GM18873 (cell line): ENCODE measurements around the gene KCNMB3.
"Not testable (repeated sequence)": the region's sequence is repeated elsewhere in the genome, so short reads cannot be mapped to it uniquely, and the experiment has no call there.

ENCODE experiments used
- ATAC-seq: cut with Tn5 transposase; IDR thresholded peaks from one replicate; pipeline ENCODE4 v1.9.1; 2021; ENCODE audit warnings: mild to moderate bottlenecking, moderate library complexity, moderate number of reproducible peaks; ENCODE audit not compliant: unreplicated experiment, low FRiP score

Gene KCNMB3

DNA sequence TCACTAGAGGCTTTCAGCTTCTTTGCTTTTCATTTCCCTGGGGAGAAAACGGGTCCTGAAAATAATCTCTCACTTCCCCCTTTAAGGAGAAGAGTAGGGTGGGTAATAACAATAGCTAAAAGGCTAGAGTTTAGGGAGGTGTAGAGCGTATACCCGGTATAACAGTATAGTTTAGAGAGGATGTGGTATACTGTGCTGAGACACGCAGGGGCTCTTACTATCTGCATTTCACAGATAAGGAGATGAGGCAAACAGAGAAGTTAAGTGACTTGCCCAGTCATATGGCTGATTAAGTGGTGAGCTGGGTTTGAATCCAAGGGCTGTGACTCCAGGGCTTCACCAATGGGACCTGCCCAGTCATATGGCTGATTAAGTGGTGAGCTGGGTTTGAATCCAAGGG lies 15.0 kb upstream of the KCNMB3 start:
- ATAC-seq, result peak; percentile 45

DNA sequence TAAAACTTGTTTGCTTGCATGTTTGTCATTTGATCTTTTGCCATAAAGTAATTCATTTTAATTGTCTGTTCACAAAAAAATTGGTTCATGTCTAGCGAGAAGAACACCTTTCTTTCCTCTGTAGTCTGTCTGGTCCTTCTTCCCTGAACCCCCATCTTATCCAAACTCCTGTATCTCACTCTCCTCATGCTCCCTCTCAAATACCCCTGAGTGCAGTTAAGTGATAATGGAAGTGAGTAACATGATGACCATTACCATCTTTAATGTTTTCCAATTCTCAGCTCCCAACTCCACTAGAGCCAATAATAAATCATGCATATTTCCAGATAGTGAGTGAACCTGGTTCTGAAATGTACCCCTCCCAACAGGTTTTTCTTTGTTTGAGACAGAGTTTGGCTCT lies 14.2 kb upstream of the KCNMB3 start:
- ATAC-seq, result no peak

DNA sequence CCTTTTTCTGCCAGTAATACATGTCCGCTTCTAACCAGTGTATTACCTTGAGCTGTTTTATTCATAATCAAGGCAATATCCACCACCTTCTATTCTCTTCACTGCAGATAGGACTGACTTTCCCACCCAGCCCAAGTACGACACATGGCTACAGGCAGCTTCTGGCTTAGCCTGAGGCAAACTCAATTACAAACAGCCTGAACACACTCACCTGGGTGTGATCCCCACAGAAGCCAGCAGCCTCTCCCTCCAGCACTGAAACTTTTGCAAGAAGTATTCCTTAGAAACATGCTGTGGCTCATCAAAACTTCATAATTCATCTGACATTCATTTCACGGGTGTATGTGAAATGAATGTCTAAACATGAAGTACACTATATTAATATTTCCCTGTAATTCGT lies 13.5 kb upstream of the KCNMB3 start:
- ATAC-seq, result no peak

DNA sequence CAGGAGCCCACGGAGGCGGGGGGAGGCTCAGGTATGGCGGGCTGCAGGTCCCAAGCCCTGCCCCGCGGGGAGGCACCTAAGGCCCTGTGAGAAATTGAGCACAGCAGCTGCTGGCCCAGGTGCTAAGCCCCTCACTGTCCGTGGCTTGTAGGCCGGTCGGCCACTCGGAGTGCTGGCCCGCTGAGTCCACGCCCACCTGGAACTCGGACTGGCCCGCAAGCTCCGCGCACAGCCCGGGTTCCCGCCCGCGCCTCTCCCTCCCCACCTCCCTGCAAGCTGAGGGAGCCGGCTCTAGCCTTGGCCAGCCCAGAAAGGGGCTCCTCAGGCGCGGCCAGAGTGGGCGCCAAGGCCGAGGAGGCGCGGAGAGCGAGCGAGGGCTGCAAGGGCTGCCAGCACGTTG lies 12.2 kb upstream of the KCNMB3 start:
- ATAC-seq, result no peak

DNA sequence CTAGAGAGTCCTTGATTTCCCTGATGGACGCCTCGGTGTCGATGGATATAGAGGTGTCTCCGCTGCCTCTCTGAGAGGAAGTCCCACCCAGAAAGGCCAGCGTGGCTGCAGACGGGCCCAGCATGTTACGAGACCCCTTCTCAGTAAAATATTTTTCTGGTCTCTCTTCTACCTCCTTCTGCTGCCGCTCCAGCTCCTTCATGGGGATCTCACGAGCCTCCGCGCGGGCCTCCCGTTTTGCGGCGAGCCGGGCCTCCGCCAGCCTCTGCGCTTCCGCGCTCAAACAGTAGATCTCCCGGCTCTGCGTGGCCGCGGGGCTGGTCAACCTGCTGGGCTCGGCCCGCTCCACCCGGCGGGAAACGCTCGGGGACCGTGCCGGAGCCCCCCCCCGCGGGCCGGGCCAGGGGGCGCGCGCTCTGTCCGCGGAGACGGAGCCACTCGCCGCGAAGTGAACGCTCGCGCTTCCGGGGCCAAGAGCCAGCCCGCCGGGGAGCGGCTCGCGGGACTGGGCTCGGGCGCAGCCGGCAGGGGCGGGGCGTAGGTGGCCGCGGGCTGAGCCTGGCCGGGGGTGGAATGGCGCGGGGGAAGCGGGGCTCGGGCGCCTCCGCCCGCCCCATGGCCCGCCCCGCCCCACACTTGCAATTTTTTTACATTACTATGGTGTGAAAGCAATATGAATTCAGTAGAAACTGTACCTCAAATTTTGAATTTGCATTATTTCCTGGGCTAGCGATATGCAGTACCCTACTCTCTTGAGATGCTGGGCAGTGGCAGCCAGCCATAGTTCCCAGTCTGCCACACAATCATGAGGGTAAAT lies 10.2 kb upstream of the KCNMB3 start:
- peak; percentile 68 for ATAC-seq

DNA sequence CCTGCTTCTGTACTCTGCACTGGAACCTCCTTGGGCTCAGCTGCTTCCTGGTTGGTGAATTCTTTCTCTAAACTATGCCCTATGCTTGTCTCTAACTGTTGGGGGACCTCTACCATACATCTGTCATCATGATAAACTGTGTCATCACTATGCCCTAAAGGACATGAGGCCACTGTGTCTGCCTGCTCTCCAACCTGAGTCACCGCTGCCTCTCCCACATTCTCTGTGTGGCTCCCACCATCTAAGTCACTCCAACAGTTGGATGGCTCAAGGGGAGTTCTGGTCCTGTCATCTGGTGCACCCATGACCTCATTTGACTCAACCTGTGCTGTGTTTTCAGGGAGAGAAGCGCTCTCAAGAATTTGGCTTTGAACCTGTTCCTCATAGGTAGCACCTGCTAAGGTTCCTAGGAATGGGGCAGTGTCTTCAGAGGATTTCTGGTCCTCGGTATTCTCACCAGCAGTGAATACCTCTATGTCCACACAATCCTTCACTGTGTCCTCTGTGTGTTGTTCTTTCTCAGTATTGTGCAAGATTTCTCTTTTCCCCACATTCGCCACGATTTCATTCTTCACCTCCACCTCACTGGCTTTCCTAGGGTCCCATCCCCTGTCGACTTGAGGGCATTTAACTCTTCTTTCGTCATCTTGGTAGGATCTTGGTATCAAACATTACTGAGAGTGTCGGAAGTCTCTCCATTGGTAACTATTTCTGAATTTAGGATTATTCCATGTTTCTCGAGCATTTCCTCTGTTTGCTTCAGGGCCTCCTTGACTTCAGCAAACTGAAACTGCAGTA lies 9.2 kb upstream of the KCNMB3 start:
- ATAC-seq, result not testable (repeated sequence)

DNA sequence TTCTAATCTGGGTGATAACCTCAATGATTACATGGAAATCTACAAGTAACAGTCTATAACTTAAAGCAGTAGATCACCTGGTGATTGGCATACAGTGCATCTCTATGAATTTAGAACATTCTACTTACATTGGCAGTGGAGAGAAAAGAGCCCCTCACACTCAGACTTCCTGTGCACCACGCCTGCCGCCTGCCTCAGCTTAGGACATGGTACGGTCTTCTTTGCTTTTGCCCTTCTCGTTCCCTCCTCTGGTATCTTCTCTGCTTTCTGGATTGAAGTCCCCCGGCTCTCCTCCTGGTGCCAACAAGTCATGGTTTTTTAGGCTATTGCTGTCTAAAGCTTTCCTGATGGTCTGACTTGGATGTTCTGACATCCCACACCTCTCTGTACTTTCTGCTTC lies 7.9 kb upstream of the KCNMB3 start:
- no peak for ATAC-seq

DNA sequence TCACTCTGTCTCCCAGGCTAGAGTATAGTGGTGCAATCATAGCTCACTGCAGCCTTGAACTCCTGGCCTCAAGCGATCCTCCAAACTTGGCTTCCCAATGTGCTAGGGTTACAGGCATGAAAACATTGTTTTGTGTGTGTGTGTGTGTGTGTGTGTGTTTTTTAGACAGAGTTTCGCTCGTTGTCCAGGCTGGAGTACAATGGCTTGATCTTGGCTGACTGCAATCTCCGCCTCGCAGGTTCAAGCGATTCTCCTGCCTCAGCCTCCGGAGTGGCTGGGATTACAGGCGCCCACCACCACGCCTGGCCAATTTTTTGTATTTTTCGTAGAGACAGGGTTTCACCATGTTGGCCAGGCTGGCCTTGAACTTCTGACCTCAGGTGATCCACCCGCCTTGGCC lies 6.8 kb upstream of the KCNMB3 start:
- not testable (repeated sequence) for ATAC-seq

DNA sequence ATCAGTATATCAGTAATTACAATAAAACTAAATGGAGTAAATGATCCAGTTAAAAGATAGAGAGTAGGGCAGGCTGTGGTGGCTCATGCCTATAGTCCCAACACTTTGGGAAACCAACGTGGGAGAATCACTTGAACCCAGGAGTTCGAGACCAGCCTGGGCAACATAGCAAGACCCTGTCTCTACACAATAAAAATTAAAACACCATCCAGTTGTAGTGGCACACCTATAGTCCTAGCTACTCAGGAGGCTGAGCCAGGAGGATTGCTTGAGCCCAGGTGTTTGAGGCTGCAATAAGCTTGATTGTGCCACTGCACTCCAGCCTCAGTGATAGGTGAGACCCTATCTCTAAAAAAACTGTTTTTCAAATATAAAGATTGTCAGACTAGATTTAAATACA lies 5.9 kb upstream of the KCNMB3 start:
- ATAC-seq, result no peak

DNA sequence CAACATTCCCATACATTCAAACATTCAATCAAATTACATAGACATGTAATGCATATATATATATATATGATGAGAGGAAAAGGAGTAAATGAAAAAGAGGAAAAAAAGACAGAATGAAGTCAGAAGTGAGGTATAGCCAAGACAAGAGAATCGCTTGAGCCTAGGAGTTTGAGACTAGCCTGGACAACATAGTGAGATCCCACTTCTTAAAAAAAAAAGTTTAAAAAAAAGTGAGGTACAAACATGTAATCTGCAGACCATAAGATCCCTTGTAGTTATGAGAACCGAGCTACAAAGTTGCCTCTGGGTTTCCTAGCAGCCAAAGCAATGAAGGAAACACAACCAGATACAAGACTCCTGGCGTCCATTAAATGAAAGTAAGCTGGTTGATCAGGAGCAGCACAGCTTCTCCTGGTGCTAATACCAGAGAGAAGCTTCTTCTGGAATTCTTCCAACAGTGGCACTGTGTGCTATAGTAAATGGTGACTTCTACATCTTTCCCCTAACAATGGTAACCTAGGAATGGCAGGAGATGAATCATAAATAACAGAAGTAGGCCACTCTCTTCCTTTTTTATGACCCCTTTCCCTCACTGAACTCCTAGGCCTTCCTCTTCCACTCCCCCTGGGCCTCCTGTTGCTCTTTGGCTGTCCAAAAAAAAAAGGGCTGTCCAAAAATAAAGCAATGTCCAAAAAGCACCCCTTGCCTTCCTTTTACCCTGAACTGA lies 3.5 kb downstream of the KCNMB3 start:
- ATAC-seq, result no peak

DNA sequence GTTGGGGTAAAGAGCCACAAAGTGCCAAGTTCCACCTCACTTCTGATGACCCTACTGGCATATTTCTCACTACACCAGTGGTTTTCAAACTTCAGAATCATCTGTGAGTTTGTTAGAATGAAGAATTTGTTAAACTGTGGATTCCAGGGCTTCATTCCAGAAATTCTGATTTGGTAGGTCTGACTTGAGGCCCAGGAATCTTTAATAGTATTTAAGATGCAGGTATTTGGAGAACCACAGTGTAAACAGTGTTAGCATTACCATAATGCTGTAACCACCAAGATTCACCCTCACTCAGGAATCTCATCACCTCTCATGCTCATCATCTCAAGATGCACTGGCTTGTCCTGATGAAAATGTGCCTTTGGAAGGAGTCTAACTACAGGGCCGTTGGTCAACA lies 6.0 kb downstream of the KCNMB3 start:
- ATAC-seq, result no peak

DNA sequence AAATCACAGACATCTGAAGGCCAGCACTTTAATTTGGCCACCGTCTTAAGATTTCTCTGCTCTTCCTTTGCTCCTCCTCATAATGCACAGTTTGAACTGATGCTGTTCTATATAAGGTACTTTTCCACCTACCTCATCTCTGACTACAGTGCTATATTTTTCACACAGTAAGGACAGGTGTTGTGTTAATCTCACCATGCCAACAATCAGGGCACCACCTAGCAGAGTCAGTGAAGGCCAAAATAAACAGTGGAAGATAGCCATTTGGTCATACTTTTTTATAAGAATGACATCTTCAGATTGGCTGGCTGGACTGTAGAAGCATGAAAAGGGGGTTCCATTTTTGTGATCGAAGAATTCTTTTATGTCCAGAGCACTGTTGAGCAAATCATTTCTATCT lies 8.1 kb downstream of the KCNMB3 start:
- ATAC-seq, result not testable (repeated sequence)

DNA sequence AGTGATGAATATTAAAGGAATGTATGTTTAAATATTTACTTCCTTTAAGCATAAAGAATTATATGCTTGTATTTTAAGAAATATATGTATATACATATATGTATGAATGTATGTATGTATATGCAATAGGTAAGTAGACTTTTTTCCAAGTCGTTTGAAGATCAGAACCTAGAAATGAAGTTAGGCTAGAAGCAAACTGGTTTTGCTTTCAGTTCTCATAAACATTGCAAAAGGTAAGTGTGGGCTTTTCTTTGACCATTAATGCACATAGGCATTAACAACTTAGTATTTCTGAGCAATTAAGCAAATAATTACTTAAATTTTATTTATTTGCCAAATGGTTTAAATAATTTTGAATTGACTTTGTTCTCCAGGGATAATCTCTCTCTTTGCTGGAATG lies 10.6 kb downstream of the KCNMB3 start:
- not testable (repeated sequence) for ATAC-seq

DNA sequence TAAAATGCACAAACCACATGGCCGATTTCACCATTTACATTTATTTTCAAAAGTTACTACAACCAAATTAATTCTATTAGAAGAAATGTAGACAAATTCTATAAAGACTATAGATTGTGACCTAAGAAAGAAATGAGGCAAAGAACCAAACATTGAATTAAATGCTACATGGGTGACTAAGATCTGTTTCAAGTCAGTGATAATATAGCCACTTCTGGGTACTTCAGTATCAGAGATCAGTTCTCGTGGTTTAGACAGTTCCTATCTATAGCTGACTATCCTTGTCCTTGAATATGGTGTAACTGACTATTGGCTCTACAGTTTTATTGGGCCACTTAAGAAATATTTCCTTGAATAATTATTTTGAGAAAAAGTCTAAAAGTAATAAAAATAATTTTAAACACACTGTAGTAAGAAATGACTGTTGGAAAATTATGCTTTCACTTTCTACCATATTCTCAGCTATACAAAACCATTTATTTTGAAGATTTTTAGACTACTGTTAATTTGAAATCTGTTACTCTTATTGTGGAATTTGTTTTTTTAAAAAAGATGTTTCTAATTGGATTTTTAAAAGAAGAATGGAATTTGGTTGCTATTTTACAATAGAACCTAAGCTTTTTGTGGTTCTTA lies 14.1 kb downstream of the KCNMB3 start:
- ATAC-seq, result no peak

DNA sequence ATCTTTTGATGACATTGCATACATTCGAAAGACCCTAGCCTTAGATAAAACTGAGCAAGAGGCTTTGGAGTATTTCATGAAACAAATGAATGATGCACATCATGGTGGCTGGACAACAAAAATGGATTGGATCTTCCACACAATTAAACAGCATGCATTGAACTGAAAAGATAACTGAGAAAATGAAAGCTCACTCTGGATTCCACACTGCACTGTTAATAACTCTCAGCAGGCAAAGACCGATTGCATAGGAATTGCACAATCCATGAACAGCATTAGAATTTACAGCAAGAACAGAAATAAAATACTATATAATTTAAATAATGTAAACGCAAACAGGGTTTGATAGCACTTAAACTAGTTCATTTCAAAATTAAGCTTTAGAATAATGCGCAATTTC lies 16.7 kb downstream of the KCNMB3 start:
- ATAC-seq, result no peak

DNA sequence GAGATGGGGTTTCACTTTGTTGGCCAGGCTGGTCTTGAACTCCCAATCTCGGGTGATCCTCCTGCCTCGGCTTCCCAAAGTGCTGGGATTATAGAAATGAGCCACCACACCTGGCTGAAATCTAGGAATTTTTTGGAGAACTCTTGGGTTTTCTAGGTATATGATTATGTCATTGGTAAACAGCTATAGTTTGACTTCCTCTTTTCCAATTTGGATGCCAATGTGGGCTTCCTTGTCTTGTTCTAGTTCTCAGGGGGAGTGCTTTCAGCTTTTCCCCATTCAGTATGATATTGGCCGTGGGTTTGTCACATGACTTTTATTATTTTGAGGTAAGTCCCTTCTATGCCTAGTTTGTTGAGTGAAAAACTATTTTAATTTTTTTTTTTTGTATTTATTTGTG lies 17.9 kb downstream of the KCNMB3 start:
- no peak for ATAC-seq

DNA sequence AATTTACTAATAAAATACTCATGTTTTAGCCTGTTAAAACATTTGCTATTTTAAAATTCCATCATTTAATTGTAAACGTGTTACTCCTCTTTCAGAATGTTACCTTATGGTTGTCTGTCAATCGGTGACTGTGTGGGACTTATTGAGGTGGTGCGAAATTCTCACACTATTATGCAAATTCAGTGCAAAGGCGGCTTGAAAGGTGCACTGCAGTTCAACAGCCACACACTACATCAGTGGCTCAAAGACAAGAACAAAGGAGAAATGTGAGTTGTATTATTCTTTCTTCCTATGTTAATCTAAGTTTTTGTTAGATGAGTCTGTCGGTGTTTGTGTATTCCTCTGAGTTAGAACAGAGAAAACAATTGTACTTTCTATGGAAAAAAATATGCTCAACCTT lies 21.7 kb downstream of the KCNMB3 start:
- ATAC-seq, result no peak

DNA sequence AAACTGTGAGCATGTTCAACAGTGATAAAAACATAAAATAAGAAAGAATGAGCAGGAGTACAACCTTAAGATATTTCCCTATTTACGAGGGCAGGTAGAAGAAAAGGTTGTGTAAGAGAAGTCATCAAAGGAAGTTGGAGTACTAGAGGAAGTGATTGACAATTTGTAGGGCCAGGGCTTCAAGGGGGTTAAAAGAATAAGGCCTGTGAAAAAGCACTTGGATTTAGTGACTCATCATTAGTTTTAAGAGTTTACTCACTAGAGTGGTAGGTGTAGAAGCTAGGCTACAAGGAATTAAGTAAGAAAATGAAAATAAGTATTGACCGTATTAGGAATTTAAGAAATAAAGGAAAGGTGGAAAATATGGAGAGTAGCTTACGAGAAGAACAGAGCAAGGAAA lies 23.6 kb downstream of the KCNMB3 start:
- ATAC-seq, result no peak

DNA sequence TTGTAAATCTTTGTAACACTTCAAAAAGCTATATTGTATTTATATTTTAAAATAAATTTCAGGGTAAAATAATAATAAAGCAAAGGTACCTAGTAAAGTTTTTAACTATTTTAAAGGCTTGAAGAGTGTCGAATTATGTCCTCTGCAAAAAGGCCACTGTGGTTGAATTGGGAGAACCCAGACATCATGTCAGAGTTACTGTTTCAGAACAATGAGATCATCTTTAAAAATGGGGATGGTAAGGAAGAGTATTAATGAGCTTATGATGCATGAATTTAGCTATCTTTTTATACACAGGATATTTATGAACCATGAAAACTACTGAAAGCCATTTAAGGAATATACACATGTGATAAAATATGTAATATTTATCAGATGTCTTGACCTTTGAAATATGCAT lies 26.3 kb downstream of the KCNMB3 start:
- ATAC-seq, result no peak

DNA sequence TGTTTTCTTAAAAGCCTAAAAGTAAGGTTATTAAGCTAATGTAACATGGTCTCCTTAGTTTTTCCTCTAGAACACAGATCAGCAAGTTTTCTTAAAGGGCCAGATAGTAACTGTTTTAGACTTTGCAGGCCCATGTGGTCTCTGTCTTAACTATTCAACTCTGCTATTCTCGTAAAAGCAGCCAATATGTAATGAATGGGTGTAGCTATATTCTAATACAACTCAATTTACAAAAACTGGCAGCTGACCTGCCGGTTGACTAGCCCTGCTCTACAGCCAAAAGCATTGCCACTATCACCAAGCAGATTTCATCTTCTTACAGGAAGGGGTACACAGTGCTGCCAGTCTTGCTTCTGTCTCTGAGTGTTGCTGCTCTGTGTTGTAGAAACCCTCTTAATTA lies 27.4 kb downstream of the KCNMB3 start:
- ATAC-seq, result no peak

DNA sequence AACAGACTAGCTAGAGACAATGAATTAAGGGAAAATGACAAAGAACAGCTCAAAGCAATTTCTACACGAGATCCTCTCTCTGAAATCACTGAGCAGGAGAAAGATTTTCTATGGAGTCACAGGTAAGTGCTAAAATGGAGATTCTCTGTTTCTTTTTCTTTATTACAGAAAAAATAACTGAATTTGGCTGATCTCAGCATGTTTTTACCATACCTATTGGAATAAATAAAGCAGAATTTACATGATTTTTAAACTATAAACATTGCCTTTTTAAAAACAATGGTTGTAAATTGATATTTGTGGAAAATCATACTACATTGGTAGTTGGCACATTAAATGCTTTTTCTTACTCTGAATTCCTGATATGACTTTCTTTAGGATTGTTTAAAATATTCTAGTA lies 32.7 kb downstream of the KCNMB3 start:
- ATAC-seq, result not testable (repeated sequence)
